ENCODE results near the gene DGCR6. TPM values are rescaled to one million over a fixed set of nuclear protein-coding genes. Genes with fewer than 3 reads are reported as not detected.
"Not testable (repeated sequence)": the region's sequence is repeated elsewhere in the genome, so short reads cannot be mapped to it uniquely, and the experiment has no call there.

The DGCR6 gene
- total RNA-seq, 2 donors from 2014 or later: 4.2 to 7.5 TPM

GRCh38 chr22:18927020-18927419 lies 20.9 kb downstream of the DGCR6 start:
- intact Hi-C loops (cut with DNase I): no loop called here
- no peak for ATAC-seq
- no peak for DNase-seq

GRCh38 chr22:18927573-18927972 lies 21.5 kb downstream of the DGCR6 start:
- DNase-seq (no peak), ATAC-seq (no peak)
- intact Hi-C loops (cut with DNase I): no loop called here

- DNase-seq: no peak
- ATAC-seq: peak; percentile 92 to 94
- intact Hi-C loops (cut with DNase I): no loop called here
These were observed 23.3 kb downstream of the DGCR6 start for GRCh38 chr22:18929459-18929858.

- no peak for DNase-seq
- intact Hi-C loops (cut with DNase I): no loop called here
- no peak for ATAC-seq
These were observed 26.0 kb downstream of the DGCR6 start for GRCh38 chr22:18931905-18932652.

GRCh38 chr22:18933914-18934313 lies 27.8 kb downstream of the DGCR6 start:
- DNase-seq (no peak), ATAC-seq (no peak)
- intact Hi-C loops (cut with DNase I): no loop called here

GRCh38 chr22:18934688-18935087 lies 28.6 kb downstream of the DGCR6 start:
- DNase-seq; ATAC-seq; intact Hi-C loops (cut with DNase I): not testable (repeated sequence)

- peak; percentile 70 to 78 for ATAC-seq
- intact Hi-C loops (cut with DNase I): no loop called here
- no peak for DNase-seq
These were observed 29.9 kb downstream of the DGCR6 start, which contains the start of gene PRODH for GRCh38 chr22:18935889-18936529. Gene PRODH (minus strand): TSS chr22:18936293. CDS start chr22:18936287, 6 bp downstream.

GRCh38 chr22:18938691-18939090 lies 32.6 kb downstream of the DGCR6 start:
- DNase-seq; intact Hi-C loops (cut with DNase I); ATAC-seq: not testable (repeated sequence)

- intact Hi-C loops (cut with DNase I): not testable (repeated sequence)
These were observed 41.0 kb downstream of the DGCR6 start for GRCh38 chr22:18947105-18947504.

GRCh38 chr22:18947905-18948304 lies 41.8 kb downstream of the DGCR6 start:
- ATAC-seq: no peak
- DNase-seq: no peak
- intact Hi-C loops (cut with DNase I): no loop called here

More at GRCh38 chr22:18947105-18947504, 41.0 kb downstream of the DGCR6 start:
- not testable (repeated sequence) for DNase-seq, ATAC-seq

GRCh38 chr22:18950141-18950540 lies 44.0 kb downstream of the DGCR6 start:
- DNase-seq (peak; percentile 8), ATAC-seq (no peak)
- intact Hi-C loops (cut with DNase I): no loop called here

GRCh38 chr22:18952022-18952421 lies 45.9 kb downstream of the DGCR6 start:
- intact Hi-C loops (cut with DNase I): no loop called here
- DNase-seq (peak; percentile 2), ATAC-seq (no peak)

- ATAC-seq; DNase-seq; intact Hi-C loops (cut with DNase I): not testable (repeated sequence)
These were observed 47.0 kb downstream of the DGCR6 start for GRCh38 chr22:18953128-18953527.

- ATAC-seq: peak; percentile 89 to 90
- intact Hi-C loops (cut with DNase I): not testable (repeated sequence)
- DNase-seq: peak; percentile 64
These were observed 48.3 kb downstream of the DGCR6 start for GRCh38 chr22:18954303-18954989.

GRCh38 chr22:18954990-18955571 lies 49.0 kb downstream of the DGCR6 start:
- intact Hi-C loops (cut with DNase I): no loop called here
- ATAC-seq (no peak), DNase-seq (no peak)

GRCh38 chr22:18955696-18956095 lies 49.6 kb downstream of the DGCR6 start:
- DNase-seq (no peak), ATAC-seq (no peak)
- intact Hi-C loops (cut with DNase I): no loop called here

GRCh38 chr22:18956121-18956895 lies 50.2 kb downstream of the DGCR6 start:
- ATAC-seq; intact Hi-C loops (cut with DNase I); DNase-seq: not testable (repeated sequence)

GRCh38 chr22:18956956-18957355 lies 50.8 kb downstream of the DGCR6 start:
- ATAC-seq; DNase-seq; intact Hi-C loops (cut with DNase I): not testable (repeated sequence)

Measured in left cardiac atrium (tissue), 4 donors.